ENCODE measurements around the gene RPS18. TPM values are rescaled to one million over a fixed set of nuclear protein-coding genes. Genes with fewer than 3 reads are reported as not detected.

Gene RPS18
- total and polyA plus RNA-seq, 2 experiments from 2014 or later = 1,924 to 2,521 TPM

DNA sequence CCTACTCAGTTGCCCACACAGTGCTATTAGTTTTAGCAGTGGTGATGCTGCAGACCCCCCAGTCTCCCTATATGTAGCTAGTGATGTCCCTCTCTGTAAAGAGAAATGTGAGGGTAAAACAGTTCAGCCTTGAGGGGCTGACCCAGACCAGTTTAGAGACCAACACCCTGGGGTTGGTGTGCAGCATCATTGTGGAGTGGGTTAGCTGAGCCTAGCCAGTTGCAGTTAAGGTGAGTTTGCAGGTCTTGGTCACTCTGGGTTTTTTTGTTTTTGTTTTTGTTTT, 4.6 kb downstream of the RPS18 start:
- in situ Hi-C loops (cut with MboI) = no loop called here
- peaks cover 4% of the 10 kb centered on the region; the same call in 1 of the 2 replicates for H4K20me1 ChIP-seq (ENCODE audit: insufficient read depth)
- no peaks in the 10 kb centered on the region for H3K9me3 ChIP-seq (ENCODE audit: low read depth)
- no peaks in the 10 kb centered on the region for H3K9me2 ChIP-seq (ENCODE audit: insufficient read depth)
- H3K9ac ChIP-seq = peak overlapping the region; percentile 88
- H3K4me1 ChIP-seq (ENCODE audit: insufficient read depth) = peaks cover 35% of the 10 kb centered on the region
- peak; percentile 20 for DNase-seq
- peaks cover 63% of the 10 kb centered on the region for H3F3A ChIP-seq (ENCODE audit: insufficient read depth)
- TF ChIP-seq EZH2 (IDR thresholded peaks at IDR 0.05; ENCODE audit: insufficient read depth, poor library complexity, severe bottlenecking) = no peak
- TF ChIP-seq EZH2phosphoT487 (IDR thresholded peaks at IDR 0.05; ENCODE audit: insufficient read depth, low read depth) = no peak
- H3K4me2 ChIP-seq (ENCODE audit: unreplicated experiment) = peak overlapping the region; percentile 98
- no peak overlapping the region for H2AFZ ChIP-seq
- peaks cover 40% of the 10 kb centered on the region for H3K36me3 ChIP-seq (ENCODE audit: low read depth)
- peak overlapping the region; percentile 40 for H3K27ac ChIP-seq
- H3K27me3 ChIP-seq (replicated peaks; ENCODE audit: insufficient read depth) = no peaks in the 10 kb centered on the region
- peaks cover 43% of the 10 kb centered on the region for H3K79me2 ChIP-seq (ENCODE audit: insufficient read depth)
- H3K4me3 ChIP-seq = peak overlapping the region; percentile 61

- peak within 1 kb of the TSS; percentile 98 for H3K4me2 ChIP-seq (ENCODE audit: unreplicated experiment)
- peak within 1 kb of the TSS; percentile 81 for H3K27ac ChIP-seq
- TF ChIP-seq EZH2phosphoT487 (IDR thresholded peaks at IDR 0.05; ENCODE audit: insufficient read depth, low read depth) (no peak), EZH2 (IDR thresholded peaks at IDR 0.05; ENCODE audit: insufficient read depth, poor library complexity, severe bottlenecking) (no peak)
- in situ Hi-C loops (cut with MboI) = no loop called here
- peaks cover 35% of the 10 kb centered on the region for H3K4me1 ChIP-seq (ENCODE audit: insufficient read depth)
- H2AFZ ChIP-seq = no peak within 1 kb of the TSS
- peak within 1 kb of the TSS; percentile 88 for H3K9ac ChIP-seq
- no peaks in the 10 kb centered on the region for H3K27me3 ChIP-seq (replicated peaks; ENCODE audit: insufficient read depth)
- no peaks in the 10 kb centered on the region for H3K9me2 ChIP-seq (ENCODE audit: insufficient read depth)
- peaks cover 41% of the 10 kb centered on the region for H3K79me2 ChIP-seq (ENCODE audit: insufficient read depth)
- peaks cover 40% of the 10 kb centered on the region for H3K36me3 ChIP-seq (ENCODE audit: low read depth)
- peaks cover 63% of the 10 kb centered on the region for H3F3A ChIP-seq (ENCODE audit: insufficient read depth)
- no peaks in the 10 kb centered on the region for H3K9me3 ChIP-seq (ENCODE audit: low read depth)
- DNase-seq = peak; percentile 87
- WGBS, 2 experiments (ENCODE audit: low coverage in 1 of 2, low lambda C conversion rate in 2 of 2, missing lambda C conversion rate in 2 of 2) = 3 to 6% methylated on average over 58 to 66 of the region's 80 CpGs
- peaks cover 4% of the 10 kb centered on the region; the same call in 1 of the 2 replicates for H4K20me1 ChIP-seq (ENCODE audit: insufficient read depth)
- peak within 1 kb of the TSS; percentile 61 for H3K4me3 ChIP-seq
Observed at GRCh38 chr6:33276864-33277662, 5.2 kb downstream of the RPS18 start, which contains the start of gene B3GALT4. TSS of gene B3GALT4 (plus strand) at chr6:33277123. CDS start at chr6:33277420, 297 bp downstream.

DNA sequence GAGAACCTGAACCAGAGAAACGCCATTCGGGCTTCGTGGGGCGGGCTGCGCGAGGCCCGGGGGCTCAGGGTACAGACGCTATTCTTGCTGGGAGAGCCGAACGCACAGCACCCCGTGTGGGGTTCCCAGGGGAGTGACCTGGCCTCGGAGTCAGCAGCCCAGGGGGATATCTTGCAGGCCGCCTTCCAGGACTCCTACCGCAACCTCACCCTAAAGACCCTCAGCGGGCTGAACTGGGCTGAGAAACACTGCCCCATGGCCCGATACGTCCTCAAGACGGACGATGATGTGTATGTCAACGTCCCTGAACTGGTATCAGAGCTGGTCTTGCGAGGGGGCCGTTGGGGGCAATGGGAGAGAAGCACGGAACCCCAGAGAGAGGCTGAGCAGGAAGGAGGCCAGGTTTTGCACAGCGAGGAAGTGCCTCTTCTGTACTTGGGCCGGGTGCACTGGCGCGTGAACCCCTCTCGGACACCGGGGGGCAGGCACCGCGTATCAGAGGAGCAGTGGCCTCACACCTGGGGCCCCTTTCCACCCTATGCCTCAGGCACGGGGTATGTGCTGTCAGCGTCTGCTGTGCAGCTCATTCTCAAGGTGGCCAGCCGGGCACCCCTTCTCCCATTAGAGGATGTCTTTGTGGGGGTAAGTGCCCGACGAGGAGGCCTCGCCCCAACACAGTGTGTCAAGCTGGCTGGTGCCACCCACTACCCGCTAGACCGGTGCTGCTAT, 6.0 kb downstream of the RPS18 start:
- H3K4me2 ChIP-seq (ENCODE audit: unreplicated experiment) = no peak overlapping the region
- no peaks in the 10 kb centered on the region for H3K9me2 ChIP-seq (ENCODE audit: insufficient read depth)
- TF ChIP-seq EZH2 (IDR thresholded peaks at IDR 0.05; ENCODE audit: insufficient read depth, poor library complexity, severe bottlenecking) = no peak
- TF ChIP-seq EZH2phosphoT487 (IDR thresholded peaks at IDR 0.05; ENCODE audit: insufficient read depth, low read depth) = no peak
- H3K27me3 ChIP-seq (replicated peaks; ENCODE audit: insufficient read depth) = no peaks in the 10 kb centered on the region
- H3K9me3 ChIP-seq (ENCODE audit: low read depth) = no peaks in the 10 kb centered on the region
- H3K4me3 ChIP-seq = peak overlapping the region; percentile 61
- 70 to 74% methylated on average over 37 to 39 of the region's 39 CpGs for WGBS, 2 experiments (ENCODE audit: low coverage in 1 of 2, low lambda C conversion rate in 2 of 2, missing lambda C conversion rate in 2 of 2)
- no peak overlapping the region for H2AFZ ChIP-seq
- peak overlapping the region; percentile 40 for H3K27ac ChIP-seq
- peak overlapping the region; percentile 88 for H3K9ac ChIP-seq
- peaks cover 35% of the 10 kb centered on the region for H3K4me1 ChIP-seq (ENCODE audit: insufficient read depth)
- peak; percentile 19 for DNase-seq
- peaks cover 4% of the 10 kb centered on the region; the same call in 1 of the 2 replicates for H4K20me1 ChIP-seq (ENCODE audit: insufficient read depth)
- in situ Hi-C loops (cut with MboI) = no loop called here
- peaks cover 37% of the 10 kb centered on the region for H3K79me2 ChIP-seq (ENCODE audit: insufficient read depth)
- H3F3A ChIP-seq (ENCODE audit: insufficient read depth) = peaks cover 56% of the 10 kb centered on the region
- H3K36me3 ChIP-seq (ENCODE audit: low read depth) = peaks cover 41% of the 10 kb centered on the region

DNA sequence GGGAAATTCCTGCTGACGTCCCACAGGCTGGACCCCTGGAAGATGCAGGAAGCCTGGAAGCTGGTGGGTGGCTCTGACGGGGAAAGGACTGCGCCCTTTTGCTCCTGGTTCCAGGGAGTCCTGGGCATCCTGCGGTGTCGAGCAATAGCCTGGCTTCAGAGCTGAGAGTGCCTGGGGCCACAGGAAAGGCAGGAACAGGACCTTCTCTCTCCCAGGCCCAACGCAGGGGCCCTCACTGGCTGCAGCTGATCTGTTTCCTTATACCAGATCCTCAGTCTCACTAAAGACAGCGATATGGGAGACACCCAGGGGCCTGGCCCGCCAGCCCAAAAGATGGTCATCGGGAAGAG, 6.5 kb downstream of the RPS18 start:
- in situ Hi-C loops (cut with MboI) = no loop called here
- no peak overlapping the region for H3K9ac ChIP-seq
- peaks cover 4% of the 10 kb centered on the region; the same call in 1 of the 2 replicates for H4K20me1 ChIP-seq (ENCODE audit: insufficient read depth)

More for the DNA sequence above, 6.5 kb downstream of the RPS18 start:
- Histone ChIP-seq H3F3A (ENCODE audit: insufficient read depth) (peaks cover 50% of the 10 kb centered on the region), H3K9me3 (ENCODE audit: low read depth) (no peaks in the 10 kb centered on the region), H3K9me2 (ENCODE audit: insufficient read depth) (no peaks in the 10 kb centered on the region), H2AFZ (no peak overlapping the region), H3K27ac (no peak overlapping the region), H3K4me3 (no peak overlapping the region), H3K4me2 (ENCODE audit: unreplicated experiment) (no peak overlapping the region), H3K36me3 (ENCODE audit: low read depth) (peaks cover 40% of the 10 kb centered on the region), H3K4me1 (ENCODE audit: insufficient read depth) (peaks cover 33% of the 10 kb centered on the region), H3K79me2 (ENCODE audit: insufficient read depth) (peaks cover 37% of the 10 kb centered on the region), H3K27me3 (replicated peaks; ENCODE audit: insufficient read depth) (no peaks in the 10 kb centered on the region)
- no peak for TF ChIP-seq EZH2 (IDR thresholded peaks at IDR 0.05; ENCODE audit: insufficient read depth, poor library complexity, severe bottlenecking)
- no peak for TF ChIP-seq EZH2phosphoT487 (IDR thresholded peaks at IDR 0.05; ENCODE audit: insufficient read depth, low read depth)
- peak; percentile 40 for DNase-seq
- WGBS, 2 experiments (ENCODE audit: low coverage in 1 of 2, low lambda C conversion rate in 2 of 2, missing lambda C conversion rate in 2 of 2) = 72 to 73% methylated on average over 9 of the region's 9 CpGs
